CD14-positive monocyte (primary cell): Measurements from ENCODE around the gene CCDC85A. TPM values are rescaled to one million over a fixed set of nuclear protein-coding genes. Genes with fewer than 3 reads are reported as not detected.

ENCODE experiments used
- DNase-seq, 3 donors: peaks; one replicate each; pipeline ENCODE4 v3.0.0-alpha.2; 2011 to 2022
- H2AFZ ChIP-seq: 2 replicates; pipeline ENCODE4 v1.6.0; 2012; ENCODE audit warnings: mild to moderate bottlenecking, low read depth, low read length, inconsistent platforms; ENCODE audit not compliant: insufficient read depth, poor library complexity, severe bottlenecking
- H3K27ac ChIP-seq, 2 donors: 1 replicate in 1 of 2; 2 replicates in 1 of 2; pipeline ENCODE4 v1.5.1; 2012 to 2013; ENCODE audit warnings: low read length in 2 of 2, control low read depth in 1 of 2, inconsistent platforms in 1 of 2, low read depth in 1 of 2, mild to moderate bottlenecking in 1 of 2
- H3K27me3 ChIP-seq, 2 donors: one replicate each; pipeline versions ENCODE4 v1.6.0 to v1.6.1; 2011 to 2013; ENCODE audit warnings: low read length in 2 of 2; ENCODE audit not compliant: control insufficient read depth in 2 of 2, insufficient read depth in 2 of 2
- H3K36me3 ChIP-seq, 2 donors: replicated peaks in 1 of 2; 1 replicate in 1 of 2; 2 replicates in 1 of 2; pipeline versions ENCODE4 v1.5.1 to v1.6.1; 2012 to 2013; ENCODE audit warnings: low read length in 2 of 2, control low read depth in 1 of 2, inconsistent platforms in 1 of 2, mild to moderate bottlenecking in 1 of 2; ENCODE audit not compliant: insufficient read depth in 2 of 2, control insufficient read depth in 1 of 2
- H3K4me1 ChIP-seq, 2 donors: 1 replicate in 1 of 2; 2 replicates in 1 of 2; pipeline versions ENCODE4 v1.5.1 to v1.6.1; 2012 to 2013; ENCODE audit warnings: low read length in 2 of 2, control low read depth in 1 of 2, inconsistent platforms in 1 of 2, mild to moderate bottlenecking in 1 of 2, moderate library complexity in 1 of 2; ENCODE audit not compliant: insufficient read depth in 2 of 2, control insufficient read depth in 1 of 2
- H3K4me2 ChIP-seq: replicated peaks from 2 replicates; pipeline ENCODE3; 2012; ENCODE audit warnings: low read length, moderate library complexity, mild to moderate bottlenecking; ENCODE audit not compliant: poor library complexity, severe bottlenecking; ENCODE audit errors: extremely low read depth
- H3K4me3 ChIP-seq, 3 experiments: fragments of 200-600 bp in 1 of 3; sonication (generic) in 1 of 3; replicated peaks in 1 of 3; 1 replicate in 2 of 3; 2 replicates in 1 of 3; pipeline ENCODE4 v1.5.1; 2011 to 2013; ENCODE audit warnings: low read length in 3 of 3, mild to moderate bottlenecking in 3 of 3, control low read depth in 2 of 3, low read depth in 2 of 3, inconsistent platforms in 1 of 3, moderate library complexity in 1 of 3
- H3K79me2 ChIP-seq: 2 replicates; pipeline ENCODE4 v1.6.0; 2012; ENCODE audit warnings: mild to moderate bottlenecking, control low read depth, inconsistent platforms, low read length, moderate library complexity; ENCODE audit not compliant: insufficient read depth
- H3K9ac ChIP-seq: 2 replicates; pipeline ENCODE4 v1.6.0; 2017; ENCODE audit warnings: low read length, mild to moderate bottlenecking; ENCODE audit not compliant: insufficient read depth, poor library complexity, severe bottlenecking
- H3K9me3 ChIP-seq, 2 donors: replicated peaks in 1 of 2; 1 replicate in 1 of 2; 2 replicates in 1 of 2; pipeline versions ENCODE4 v1.5.1 to v1.6.1; 2012 to 2013; ENCODE audit warnings: low read length in 2 of 2, control low read depth in 1 of 2; ENCODE audit not compliant: control insufficient read depth in 1 of 2, insufficient read depth in 1 of 2
- H4K20me1 ChIP-seq: 2 replicates; pipeline ENCODE4 v1.6.0; 2012; ENCODE audit warnings: mild to moderate bottlenecking, low read length, control low read depth, moderate library complexity; ENCODE audit not compliant: insufficient read depth
- H3K27ac Mint-ChIP-seq, 7 donors: one replicate each; pipeline ENCODE4 v1.8.0; 2020; ENCODE audit warnings: mild to moderate bottlenecking in 7 of 7, mixed read lengths in 7 of 7, moderate library complexity in 6 of 7, inconsistent platforms in 2 of 7
- H3K27me3 Mint-ChIP-seq, 3 donors: one replicate each; pipeline ENCODE4 v1.8.0; 2021 to 2022; ENCODE audit warnings: low read depth in 3 of 3, mild to moderate bottlenecking in 3 of 3, mixed read lengths in 3 of 3, moderate library complexity in 3 of 3, inconsistent platforms in 1 of 3
- H3K36me3 Mint-ChIP-seq, 2 donors: one replicate each; pipeline ENCODE4 v1.8.0; 2020; ENCODE audit warnings: mixed read lengths in 2 of 2, inconsistent platforms in 1 of 2, mild to moderate bottlenecking in 1 of 2
- H3K4me1 Mint-ChIP-seq: one replicate; pipeline ENCODE4 v1.8.0; 2020; ENCODE audit warnings: mild to moderate bottlenecking, mixed read lengths
- H3K4me3 Mint-ChIP-seq, 2 donors: one replicate each; pipeline ENCODE4 v1.8.0; 2020; ENCODE audit warnings: mild to moderate bottlenecking in 2 of 2, mixed read lengths in 2 of 2, moderate library complexity in 1 of 2
- H3K9me3 Mint-ChIP-seq, 7 donors: one replicate each; pipeline ENCODE4 v1.8.0; 2020 to 2022; ENCODE audit warnings: mixed read lengths in 7 of 7, mild to moderate bottlenecking in 6 of 7, moderate library complexity in 6 of 7, inconsistent platforms in 2 of 7
- WGBS: methylation state at CpG from one replicate; pipeline ENCODE4 v1.1.5; 2013; ENCODE audit warnings: missing lambda C conversion rate; ENCODE audit not compliant: insufficient coverage; 5-methylcytosine and 5-hydroxymethylcytosine counted together
- intact Hi-C, 2 donors: fragments of 100-400 bp; cut with micrococcal nuclease; formaldehyde crosslinking; loops; one replicate each; pipeline versions ENCODE4 v1.15.0 to v1.15.1; 2023
- polyA plus RNA-seq, 3 donors: library from polyadenylated mRNA; depleted of rRNA in 1 of 3; unstranded in 2 of 3; stranded (reverse) in 1 of 3; fragments of 300-500 nt in 2 of 3; fragments of >200 nt in 1 of 3; fragmentation: Illumina TruSeq in 2 of 3; gene quantifications; 1 replicate in 2 of 3; 2 replicates in 1 of 3; pipeline ENCODE4 v1.2.3, GENCODE V29; 2012 to 2021
- TF ChIP-seq, protein P1 (sequence below): fragments of 200-600 bp; IDR thresholded peaks from one replicate; pipeline ENCODE4 v1.8.0; 2022; ENCODE audit warnings: antibody characterized with exemption, mild to moderate bottlenecking

Gene CCDC85A
- polyA plus RNA-seq, 3 donors, result not detected

DNA sequence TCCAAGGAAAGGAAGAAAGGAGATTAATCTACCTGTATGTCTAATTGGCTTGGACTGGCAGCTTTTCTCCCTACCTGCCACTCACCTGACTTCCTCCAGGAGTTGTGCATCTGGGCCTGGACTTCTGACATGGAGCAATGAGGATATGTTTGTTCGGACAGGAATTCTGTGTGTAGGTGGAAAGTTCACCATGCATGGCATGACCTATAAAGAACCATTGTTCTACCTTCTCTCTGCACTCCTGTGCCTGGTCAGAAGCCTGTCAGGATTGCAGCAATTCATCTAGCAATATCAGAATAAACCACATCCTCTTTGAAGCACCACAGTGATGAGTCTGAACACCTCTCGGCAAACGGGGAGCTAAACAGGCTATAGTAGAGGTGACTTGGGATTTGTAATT, 20.8 kb downstream of the CCDC85A start:
- H3K9me3 ChIP-seq, result no peaks in the 10 kb centered on the region
- no CpG with 5 or more reads among the region's 3 CpGs for WGBS
- H3K79me2 ChIP-seq, result no peaks in the 10 kb centered on the region
- DNase-seq, result no peak
- Mint-ChIP-seq H3K27me3 (peaks cover 0 to 3% (median 0%) of the 10 kb centered on the region in 3 donors), H3K36me3 (no peaks in the 10 kb centered on the region), H3K9me3 (peaks cover 0 to 3% (median 0%) of the 10 kb centered on the region in 7 donors), H3K27ac (no peak overlapping the region), H3K4me1 (no peaks in the 10 kb centered on the region), H3K4me3 (no peak overlapping the region)
- no peaks in the 10 kb centered on the region for H3K4me1 ChIP-seq
- no peak overlapping the region for H3K4me3 ChIP-seq
- H3K27me3 ChIP-seq, result no peaks in the 10 kb centered on the region
- no peak overlapping the region for H3K27ac ChIP-seq
- H2AFZ ChIP-seq, result no peak overlapping the region
- no peaks in the 10 kb centered on the region for H4K20me1 ChIP-seq
- H3K4me2 ChIP-seq, result no peak overlapping the region
- intact Hi-C loops, result no loop called here
- no peak overlapping the region for H3K9ac ChIP-seq
- H3K36me3 ChIP-seq, result no peaks in the 10 kb centered on the region
- TF ChIP-seq, protein P1, sequence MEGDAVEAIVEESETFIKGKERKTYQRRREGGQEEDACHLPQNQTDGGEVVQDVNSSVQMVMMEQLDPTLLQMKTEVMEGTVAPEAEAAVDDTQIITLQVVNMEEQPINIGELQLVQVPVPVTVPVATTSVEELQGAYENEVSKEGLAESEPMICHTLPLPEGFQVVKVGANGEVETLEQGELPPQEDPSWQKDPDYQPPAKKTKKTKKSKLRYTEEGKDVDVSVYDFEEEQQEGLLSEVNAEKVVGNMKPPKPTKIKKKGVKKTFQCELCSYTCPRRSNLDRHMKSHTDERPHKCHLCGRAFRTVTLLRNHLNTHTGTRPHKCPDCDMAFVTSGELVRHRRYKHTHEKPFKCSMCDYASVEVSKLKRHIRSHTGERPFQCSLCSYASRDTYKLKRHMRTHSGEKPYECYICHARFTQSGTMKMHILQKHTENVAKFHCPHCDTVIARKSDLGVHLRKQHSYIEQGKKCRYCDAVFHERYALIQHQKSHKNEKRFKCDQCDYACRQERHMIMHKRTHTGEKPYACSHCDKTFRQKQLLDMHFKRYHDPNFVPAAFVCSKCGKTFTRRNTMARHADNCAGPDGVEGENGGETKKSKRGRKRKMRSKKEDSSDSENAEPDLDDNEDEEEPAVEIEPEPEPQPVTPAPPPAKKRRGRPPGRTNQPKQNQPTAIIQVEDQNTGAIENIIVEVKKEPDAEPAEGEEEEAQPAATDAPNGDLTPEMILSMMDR, result no peak

DNA sequence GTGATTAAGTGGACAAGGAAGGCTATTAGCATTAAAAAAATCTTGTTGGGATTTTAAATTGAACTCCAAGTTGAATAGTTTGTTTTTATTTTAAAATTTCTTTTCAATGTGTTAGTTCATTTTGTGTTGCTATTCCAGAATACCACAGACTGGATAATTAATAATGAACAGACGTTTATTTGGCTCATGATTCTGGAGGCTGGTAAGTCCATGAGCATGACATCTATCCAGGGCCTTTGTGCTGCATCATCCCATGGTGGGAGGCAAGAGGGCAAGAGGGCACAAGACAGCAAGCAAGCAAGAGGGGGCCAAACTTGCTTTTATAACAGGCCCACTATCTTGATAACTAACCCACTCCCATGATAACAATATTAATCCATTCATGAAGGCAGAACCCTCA, 22.5 kb downstream of the CCDC85A start:
- no peak overlapping the region for H3K27ac ChIP-seq
- no peak overlapping the region for H3K4me2 ChIP-seq
- H2AFZ ChIP-seq, result no peak overlapping the region
- WGBS, result 0% methylated on average over 1 of the region's 1 CpG
- H3K79me2 ChIP-seq, result no peaks in the 10 kb centered on the region
- no peaks in the 10 kb centered on the region for H4K20me1 ChIP-seq
- H3K4me1 ChIP-seq, result no peaks in the 10 kb centered on the region
- Mint-ChIP-seq H3K27ac (no peak overlapping the region), H3K9me3 (peaks cover 0 to 3% (median 0%) of the 10 kb centered on the region in 7 donors), H3K36me3 (no peaks in the 10 kb centered on the region), H3K4me1 (no peaks in the 10 kb centered on the region), H3K27me3 (peaks cover 0 to 3% (median 0%) of the 10 kb centered on the region in 3 donors), H3K4me3 (no peak overlapping the region)
- DNase-seq, result no peak
- H3K9ac ChIP-seq, result no peak overlapping the region
- no peaks in the 10 kb centered on the region for H3K27me3 ChIP-seq
- TF ChIP-seq, protein P1, result no peak
- no peaks in the 10 kb centered on the region for H3K9me3 ChIP-seq
- no peaks in the 10 kb centered on the region for H3K36me3 ChIP-seq
- H3K4me3 ChIP-seq, result no peak overlapping the region
- intact Hi-C loops, result no loop called here
